Fibroblast of mammary gland (primary cell): ENCODE data around the gene LTBP1.

Experiments used
- DNase-seq: peaks from one replicate; pipeline ENCODE4 v3.0.0-alpha.2; 2010; ENCODE audit warnings: low read depth
- H3K4me3 ChIP-seq: 2 replicates; pipeline ENCODE4 v1.5.1; 2011; ENCODE audit warnings: low read depth, mild to moderate bottlenecking, low read length, moderate library complexity; ENCODE audit not compliant: control insufficient read depth
- TF ChIP-seq, protein P1 (sequence below): conservative IDR thresholded peaks from 2 replicates; pipeline ENCODE4 v1.5.1; 2011; ENCODE audit warnings: low read depth, low read length, inconsistent platforms; ENCODE audit not compliant: control insufficient read depth, insufficient read depth

LTBP1 gene

DNA sequence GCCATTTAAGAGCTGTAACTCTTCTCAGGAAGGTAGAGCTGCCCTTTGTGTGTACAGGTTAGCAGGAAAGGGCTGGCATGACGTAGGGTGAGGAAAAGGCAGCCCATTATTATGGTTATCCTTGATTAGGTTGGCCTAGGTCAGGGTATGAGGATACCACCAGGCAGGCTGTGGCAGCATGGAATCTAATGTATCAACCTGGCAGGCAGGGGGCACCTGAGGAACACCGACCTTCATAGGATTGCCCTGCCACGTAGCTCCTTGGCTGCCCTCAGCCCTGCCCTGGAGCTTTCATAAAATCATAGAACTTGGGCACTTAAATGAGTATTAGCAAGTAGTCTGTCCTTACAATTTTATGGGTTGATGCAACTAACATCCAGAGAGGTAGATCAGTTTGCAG is 261.6 kb downstream of the LTBP1 start:
- no peak overlapping the region for H3K4me3 ChIP-seq
- TF ChIP-seq, protein P1, sequence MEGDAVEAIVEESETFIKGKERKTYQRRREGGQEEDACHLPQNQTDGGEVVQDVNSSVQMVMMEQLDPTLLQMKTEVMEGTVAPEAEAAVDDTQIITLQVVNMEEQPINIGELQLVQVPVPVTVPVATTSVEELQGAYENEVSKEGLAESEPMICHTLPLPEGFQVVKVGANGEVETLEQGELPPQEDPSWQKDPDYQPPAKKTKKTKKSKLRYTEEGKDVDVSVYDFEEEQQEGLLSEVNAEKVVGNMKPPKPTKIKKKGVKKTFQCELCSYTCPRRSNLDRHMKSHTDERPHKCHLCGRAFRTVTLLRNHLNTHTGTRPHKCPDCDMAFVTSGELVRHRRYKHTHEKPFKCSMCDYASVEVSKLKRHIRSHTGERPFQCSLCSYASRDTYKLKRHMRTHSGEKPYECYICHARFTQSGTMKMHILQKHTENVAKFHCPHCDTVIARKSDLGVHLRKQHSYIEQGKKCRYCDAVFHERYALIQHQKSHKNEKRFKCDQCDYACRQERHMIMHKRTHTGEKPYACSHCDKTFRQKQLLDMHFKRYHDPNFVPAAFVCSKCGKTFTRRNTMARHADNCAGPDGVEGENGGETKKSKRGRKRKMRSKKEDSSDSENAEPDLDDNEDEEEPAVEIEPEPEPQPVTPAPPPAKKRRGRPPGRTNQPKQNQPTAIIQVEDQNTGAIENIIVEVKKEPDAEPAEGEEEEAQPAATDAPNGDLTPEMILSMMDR, result no peak
- DNase-seq, result no peak

DNA sequence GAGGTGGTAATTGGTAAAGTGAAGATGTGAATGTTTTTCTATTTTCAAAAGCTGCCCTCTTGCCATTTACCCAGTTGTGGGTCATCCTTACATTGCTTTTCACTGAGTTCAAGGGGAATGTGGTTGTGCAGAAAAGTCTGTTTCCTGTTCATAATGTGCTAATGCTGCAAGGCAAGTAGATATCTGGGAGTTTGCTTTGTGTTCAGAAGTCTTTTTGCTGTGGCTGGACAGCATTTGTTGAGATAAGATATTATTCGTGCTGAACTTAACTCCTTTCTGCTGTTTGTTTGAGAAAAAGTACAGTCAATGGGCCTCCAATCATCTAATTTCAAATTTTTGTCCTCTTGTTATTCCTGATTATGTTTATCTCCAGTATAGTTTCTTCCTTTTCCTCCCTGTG is 263.2 kb downstream of the LTBP1 start:
- peak; percentile 51 for DNase-seq
- TF ChIP-seq, protein P1, result no peak
- H3K4me3 ChIP-seq, result no peak overlapping the region

DNA sequence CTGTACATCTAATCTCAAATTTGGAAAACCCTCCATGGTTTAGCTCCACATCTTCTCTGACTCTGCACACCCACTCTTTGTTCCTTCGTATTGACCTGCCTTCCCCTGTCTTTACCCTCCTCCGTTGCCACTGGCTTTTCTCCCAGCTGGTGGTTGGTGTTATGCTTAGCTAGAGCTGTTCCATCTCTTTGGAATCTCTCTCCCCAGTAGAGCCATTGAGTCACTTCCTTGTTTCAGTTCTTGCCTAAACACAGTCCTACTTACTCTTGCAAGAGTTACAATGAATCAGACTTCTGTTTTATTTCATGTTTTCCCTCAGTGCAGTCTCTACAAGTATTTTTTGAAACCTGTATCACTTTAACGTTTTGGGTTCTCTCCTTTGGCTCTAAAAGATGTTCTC is 263.9 kb downstream of the LTBP1 start:
- peak; percentile 99 for DNase-seq
- TF ChIP-seq, protein P1, result no peak
- H3K4me3 ChIP-seq, result no peak overlapping the region

DNA sequence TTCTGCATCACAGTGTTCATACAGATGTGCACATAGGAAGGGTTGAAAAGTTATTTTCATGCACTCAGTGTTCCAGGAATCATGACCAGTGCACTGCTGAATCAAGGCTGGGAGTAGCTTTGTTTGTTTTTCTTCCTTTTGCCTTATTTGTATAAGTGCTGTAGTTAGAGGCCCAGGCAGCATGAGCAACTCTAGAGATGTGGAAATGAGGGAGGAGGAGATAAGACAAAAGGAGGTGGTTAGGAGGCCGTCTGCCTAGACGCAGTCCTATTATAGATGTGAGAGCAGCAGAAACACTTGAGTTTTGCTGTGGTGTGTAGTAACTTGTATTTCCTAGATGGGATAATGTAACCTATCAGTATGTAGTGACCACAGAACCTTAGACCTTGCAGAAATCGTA is 265.4 kb downstream of the LTBP1 start:
- peak; percentile 96 for DNase-seq
- TF ChIP-seq, protein P1, result no peak

DNA sequence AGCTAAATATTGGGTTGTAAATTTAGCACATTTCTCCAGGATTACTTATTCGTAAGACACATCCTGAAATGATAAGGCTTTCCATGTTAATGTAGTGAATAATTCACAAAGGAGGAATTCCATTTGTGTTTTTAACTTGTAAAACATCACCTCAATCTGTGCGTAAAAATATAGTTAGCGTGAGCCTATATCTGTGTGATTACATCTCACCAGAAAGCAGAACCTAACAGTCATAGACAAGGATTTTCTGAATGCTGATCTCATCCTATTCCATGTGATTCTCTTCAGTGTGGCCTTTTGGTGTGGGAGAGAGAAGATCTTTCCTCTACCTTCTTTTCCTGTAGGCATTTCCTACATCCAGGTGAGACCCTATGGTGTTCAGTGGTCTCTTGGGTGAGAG is 266.5 kb downstream of the LTBP1 start:
- no peak overlapping the region for H3K4me3 ChIP-seq
- TF ChIP-seq, protein P1, result no peak
- DNase-seq, result no peak

More for the DNA sequence above, 265.4 kb downstream of the LTBP1 start:
- no peak overlapping the region for H3K4me3 ChIP-seq

DNA sequence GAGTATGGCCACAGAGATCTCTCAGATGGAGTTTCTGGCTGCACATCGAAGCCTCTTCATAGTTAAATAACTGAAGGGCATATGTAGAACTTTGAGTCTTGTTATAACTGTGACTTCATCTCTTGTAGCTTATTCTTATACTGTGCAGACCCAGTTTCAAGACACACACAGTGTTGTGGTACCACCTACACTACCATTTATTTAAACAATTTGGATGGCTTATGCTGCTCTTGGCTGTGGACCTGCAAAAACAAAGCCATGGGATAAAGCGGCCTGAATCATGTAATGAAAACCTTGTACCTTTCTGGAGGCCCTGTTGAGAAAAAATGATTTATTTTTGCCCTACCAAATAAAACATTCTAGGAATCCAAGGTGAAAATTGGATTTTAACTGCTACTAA is 266.9 kb downstream of the LTBP1 start:
- no peak overlapping the region for H3K4me3 ChIP-seq
- peak; percentile 58 for DNase-seq
- TF ChIP-seq, protein P1, result no peak

DNA sequence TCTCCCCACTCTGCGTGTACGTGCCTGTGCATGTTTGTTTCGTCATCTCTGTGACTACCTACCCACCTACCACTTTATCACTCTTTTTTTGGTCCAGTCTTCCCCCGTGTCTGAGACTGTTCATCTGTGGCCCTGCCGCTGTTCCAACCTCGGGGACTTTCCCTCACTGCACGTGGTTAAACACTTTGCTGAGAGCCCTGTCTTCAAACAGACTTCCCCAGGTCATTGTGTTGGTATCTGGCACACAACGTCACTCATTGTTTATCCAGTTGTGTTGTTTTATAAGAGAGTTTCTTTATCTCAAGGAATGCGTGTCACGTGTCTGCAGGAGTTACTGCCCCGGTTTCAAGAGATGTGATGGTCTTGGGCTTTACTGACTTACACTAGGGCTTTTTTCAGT is 267.7 kb downstream of the LTBP1 start:
- no peak overlapping the region for H3K4me3 ChIP-seq
- TF ChIP-seq, protein P1, result no peak

More for the DNA sequence above, 267.7 kb downstream of the LTBP1 start:
- no peak for DNase-seq
